GM21367 (cell line): ENCODE results near the gene WDFY4.
A peak's percentile ranks its signal among the peaks of the same experiment; 100 is the strongest.

Experiments
- ATAC-seq: cut with Tn5 transposase; IDR thresholded peaks from one replicate; pipeline ENCODE4 v1.9.1; 2021; ENCODE audit not compliant: unreplicated experiment

The WDFY4 gene

GRCh38 chr10:48790457-48791044 lies 105.9 kb downstream of the WDFY4 start:
- ATAC-seq, result no peak

- no peak for ATAC-seq
Measured at GRCh38 chr10:48791267-48791928, 106.7 kb downstream of the WDFY4 start.

- ATAC-seq, result no peak
Measured at GRCh38 chr10:48792121-48792520, 107.4 kb downstream of the WDFY4 start.

- ATAC-seq, result no peak
Measured at GRCh38 chr10:48792687-48793096, 108.0 kb downstream of the WDFY4 start.

GRCh38 chr10:48794074-48794473 lies 109.4 kb downstream of the WDFY4 start:
- no peak for ATAC-seq

- ATAC-seq, result no peak
Measured at GRCh38 chr10:48796713-48797245, 112.1 kb downstream of the WDFY4 start.

- no peak for ATAC-seq
Measured at GRCh38 chr10:48797830-48798229, 113.2 kb downstream of the WDFY4 start.

- ATAC-seq, result no peak
Measured at GRCh38 chr10:48798481-48799254, 114.0 kb downstream of the WDFY4 start.

- no peak for ATAC-seq
Measured at GRCh38 chr10:48799341-48800006, 114.8 kb downstream of the WDFY4 start.

GRCh38 chr10:48800007-48800675 lies 115.5 kb downstream of the WDFY4 start:
- no peak for ATAC-seq

- no peak for ATAC-seq
Measured at GRCh38 chr10:48801001-48801421, 116.3 kb downstream of the WDFY4 start.

GRCh38 chr10:48802611-48803071 lies 118.0 kb downstream of the WDFY4 start:
- ATAC-seq, result peak; percentile 87

- ATAC-seq, result no peak
Measured at GRCh38 chr10:48803801-48804584, 119.3 kb downstream of the WDFY4 start.

- ATAC-seq, result no peak
Measured at GRCh38 chr10:48804740-48805182, 120.1 kb downstream of the WDFY4 start.

GRCh38 chr10:48805411-48805810 lies 120.7 kb downstream of the WDFY4 start:
- ATAC-seq, result no peak

- ATAC-seq, result no peak
Measured at GRCh38 chr10:48805848-48806247, 121.2 kb downstream of the WDFY4 start.

GRCh38 chr10:48806342-48806741 lies 121.7 kb downstream of the WDFY4 start:
- no peak for ATAC-seq

- ATAC-seq, result no peak
Measured at GRCh38 chr10:48807791-48808470, 123.3 kb downstream of the WDFY4 start.

- no peak for ATAC-seq
Measured at GRCh38 chr10:48809261-48809660, 124.6 kb downstream of the WDFY4 start.
